Mesangial cell (primary cell): ENCODE data around the gene DYNC1LI1. TPM values are rescaled to one million over a fixed set of nuclear protein-coding genes. Genes with fewer than 3 reads are reported as not detected.

Experiments used
- total RNA-seq: library from RNA; depleted of rRNA; stranded (reverse); fragments of >200 nt; gene quantifications from 2 replicates; pipeline ENCODE4 v1.2.3, GENCODE V29; 2015

Gene DYNC1LI1
- 22.7 and 27.4 TPM in 2 replicates for total RNA-seq

GRCh38 chr3:32570421-32571191 is at the start of gene DYNC1LI1:
TSS of gene DYNC1LI1 (minus strand) at chr3:32570858. CDS start at chr3:32570770, 88 bp downstream.

GRCh38 chr3:32502118-32502945 is 68.3 kb downstream of the DYNC1LI1 start, which contains the start of gene CMTM6:
TSS of gene CMTM6 (minus strand) at chr3:32502852. CDS start at chr3:32502745, 107 bp downstream.

Other genes with a start within 250 kb of the DYNC1LI1 start
- 31.3 and 37.2 TPM in 2 replicates for gene CMTM7, start 179.0 kb downstream of the DYNC1LI1 start, total RNA-seq
- 78.6 and 86.2 TPM in 2 replicates for gene CMTM6, start 68.0 kb downstream of the DYNC1LI1 start, total RNA-seq
- 13.1 and 20.9 TPM in 2 replicates for gene CNOT10, start 114.3 kb upstream of the DYNC1LI1 start, total RNA-seq
- 0.33 and 1.0 TPM in 2 replicates for gene TRIM71, start 247.1 kb upstream of the DYNC1LI1 start, total RNA-seq